Right cardiac atrium (tissue), 5 donors: ENCODE results near the gene GPR61. TPM values are rescaled to one million over a fixed set of nuclear protein-coding genes. Genes with fewer than 3 reads are reported as not detected.
A peak's percentile ranks its signal among the peaks of the same experiment; 100 is the strongest.

Source experiments
- ATAC-seq, 2 donors: fragments of 200-7000 bp; cut with Tn5 transposase; one replicate each; pipeline versions ENCODE4 v1.8.0 to v1.9.1; 2020; ENCODE audit warnings: moderate library complexity in 2 of 2, mild to moderate bottlenecking in 1 of 2
- DNase-seq, 3 donors: peaks; one replicate each; pipeline ENCODE4 v3.0.0-alpha.2; 2020
- H3K27ac ChIP-seq: one replicate; pipeline ENCODE4 v1.5.1; 2013; ENCODE audit warnings: mild to moderate bottlenecking, low read length, control low read depth, moderate library complexity
- H3K27me3 ChIP-seq: one replicate; pipeline ENCODE4 v1.6.1; 2013; ENCODE audit not compliant: control insufficient read depth, insufficient read depth
- H3K4me1 ChIP-seq: one replicate; pipeline ENCODE4 v1.6.1; 2013; ENCODE audit warnings: low read length; ENCODE audit not compliant: control insufficient read depth, insufficient read depth
- H3K4me3 ChIP-seq: one replicate; pipeline ENCODE4 v1.5.1; 2013; ENCODE audit warnings: low read length, control low read depth
- H3K9me3 ChIP-seq: one replicate; pipeline ENCODE4 v1.6.1; 2013; ENCODE audit warnings: low read length; ENCODE audit not compliant: control insufficient read depth
- WGBS: extraction: QIAGEN DNeasy Blood & Tissue Kit; methylation state at CpG from one replicate; pipeline ENCODE4 v1.1.7; 2013; 5-methylcytosine and 5-hydroxymethylcytosine counted together
- intact Hi-C, 4 donors: fragments of 100-400 bp; cut with DNase I; formaldehyde crosslinking; loops; one replicate each; pipeline versions ENCODE4 v1.11.0 to v1.14.0; 2022 to 2023
- polyA plus RNA-seq: library from polyadenylated mRNA; stranded (reverse); fragments of 200-250 nt; gene quantifications from one replicate; pipeline ENCODE4 v1.2.3, GENCODE V29; 2013
- total RNA-seq, 4 donors: library from RNA; stranded (reverse); fragmentation: NEBNext Ultra II Directional; extraction: Animal tissue kit (Norgen Biotek cat#: 25700); gene quantifications; one replicate each; pipeline ENCODE4 v1.2.1, GENCODE V29; 2021
- donor health status: healthy with polysubstance abuse.
- donor health status: DM: no; HTN: yes; CAD: no.
- donor health status: DM: no; HTN: no; CAD: no.
- donor health status: DM: no; HTN: yes; CAD: no; lungs with severe emphysema.
- donor health status: DM: yes; HTN: yes; CAD: no.

Gene GPR61
- total and polyA plus RNA-seq, 5 donors = 0.14 to 1.4 (median 0.41) TPM

DNA sequence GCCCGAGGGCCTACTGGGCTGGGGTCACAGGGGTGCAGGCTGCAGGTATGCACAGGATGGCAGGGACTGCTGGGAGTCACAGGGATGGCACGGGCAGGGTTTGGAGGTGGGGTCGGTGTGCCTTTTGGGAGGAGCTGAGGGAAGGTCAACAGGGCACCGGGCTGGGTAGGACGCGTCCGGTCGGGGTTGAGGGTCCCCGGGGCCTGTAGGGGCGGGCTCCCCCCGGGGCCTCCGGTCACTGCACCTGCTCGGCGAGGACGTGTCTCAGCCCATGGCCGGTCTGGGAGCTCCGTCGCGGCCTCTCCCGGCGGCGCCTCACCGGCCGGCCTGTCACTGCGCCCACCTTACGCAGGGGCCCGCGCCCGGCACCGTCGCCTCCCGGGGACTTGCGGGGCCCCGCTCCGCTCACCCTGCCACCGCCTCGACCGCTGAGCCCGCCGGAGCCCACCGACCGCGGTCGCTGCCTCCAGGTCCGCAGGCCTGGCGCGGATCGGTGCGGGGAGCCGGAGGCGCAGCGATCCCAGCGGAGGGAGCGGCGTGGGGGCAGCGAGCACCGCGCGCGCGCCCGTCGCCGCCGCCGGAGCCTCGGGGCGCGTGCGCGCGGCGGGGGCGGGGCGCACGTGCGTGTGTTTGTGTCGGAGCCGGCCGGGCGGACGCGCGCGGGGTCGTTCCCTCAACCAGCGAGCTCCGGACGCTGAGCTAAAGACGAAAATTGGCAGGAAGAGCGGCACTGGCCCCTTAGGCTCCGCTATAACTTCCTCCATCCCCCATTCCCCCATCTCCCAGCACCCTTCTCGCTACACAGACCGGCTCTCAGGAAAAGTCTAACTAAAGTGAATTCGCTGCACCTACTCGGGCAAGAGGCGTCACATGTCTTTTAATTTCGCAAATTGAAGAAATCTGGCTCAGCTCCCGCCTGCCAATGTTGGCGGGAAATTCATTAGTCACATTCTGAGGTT is 30.2 kb upstream of the GPR61 start, which contains the start of gene AMIGO1:
Gene AMIGO1 (minus strand): TSS at position 552 of the 959 bp plus-strand sequence. CDS start 815 bp downstream, outside the sequence.
- no peaks in the 10 kb centered on the region for H3K9me3 ChIP-seq
- intact Hi-C loops = no loop called here
- peaks cover 3% of the 10 kb centered on the region for H3K4me1 ChIP-seq
- H3K4me3 ChIP-seq = peak within 1 kb of the TSS; percentile 75
- under 1% methylated on average over 100 of the region's 100 CpGs for WGBS
- H3K27me3 ChIP-seq = no peaks in the 10 kb centered on the region
- DNase-seq (peak; percentile 63 to 89 (median 85)), ATAC-seq (peak; percentile 77 to 84)
- no peak within 1 kb of the TSS for H3K27ac ChIP-seq

GRCh38 chr1:109513110-109513710 is 26.5 kb upstream of the GPR61 start:
- Histone ChIP-seq H3K9me3 (no peaks in the 10 kb centered on the region), H3K4me3 (no peak overlapping the region), H3K27me3 (no peaks in the 10 kb centered on the region), H3K27ac (no peak overlapping the region), H3K4me1 (peaks cover 3% of the 10 kb centered on the region)
- intact Hi-C loops = no loop called here
- 89% methylated on average over 2 of the region's 2 CpGs for WGBS
- ATAC-seq (no peak), DNase-seq (no peak)

GRCh38 chr1:109514846-109515245 is 24.8 kb upstream of the GPR61 start:
- WGBS = 76% methylated on average over 3 of the region's 3 CpGs
- Histone ChIP-seq H3K9me3 (no peaks in the 10 kb centered on the region), H3K4me1 (peaks cover 3% of the 10 kb centered on the region), H3K27me3 (no peaks in the 10 kb centered on the region), H3K4me3 (no peak overlapping the region), H3K27ac (no peak overlapping the region)
- DNase-seq (no peak), ATAC-seq (no peak)
- intact Hi-C loops = no loop called here

DNA sequence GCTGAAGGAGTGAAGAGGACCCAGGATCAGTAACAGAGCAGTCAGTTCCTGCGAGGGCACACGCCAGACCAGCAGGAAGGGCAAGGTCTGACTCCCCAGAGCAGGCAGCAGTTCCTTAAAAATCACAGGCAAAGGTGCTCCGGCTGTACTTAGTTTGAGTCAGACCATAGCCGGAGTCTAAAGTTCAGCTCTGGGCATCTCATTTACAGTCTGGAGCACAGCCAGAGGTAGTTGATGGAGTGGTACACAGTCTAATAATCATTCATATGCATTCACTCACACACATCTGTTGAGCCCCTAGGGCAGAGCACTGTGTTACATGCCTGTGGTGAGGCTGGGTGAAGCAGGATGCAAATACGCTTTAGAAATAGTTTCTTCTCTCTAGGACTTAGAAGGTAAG is 22.8 kb upstream of the GPR61 start:
- H3K9me3 ChIP-seq = no peaks in the 10 kb centered on the region
- DNase-seq = no peak
- H3K27me3 ChIP-seq = no peaks in the 10 kb centered on the region
- no peak for ATAC-seq
- 86% methylated on average over 5 of the region's 5 CpGs for WGBS
- no peak overlapping the region for H3K27ac ChIP-seq
- H3K4me3 ChIP-seq = no peak overlapping the region
- intact Hi-C loops = no loop called here
- peaks cover 3% of the 10 kb centered on the region for H3K4me1 ChIP-seq

DNA sequence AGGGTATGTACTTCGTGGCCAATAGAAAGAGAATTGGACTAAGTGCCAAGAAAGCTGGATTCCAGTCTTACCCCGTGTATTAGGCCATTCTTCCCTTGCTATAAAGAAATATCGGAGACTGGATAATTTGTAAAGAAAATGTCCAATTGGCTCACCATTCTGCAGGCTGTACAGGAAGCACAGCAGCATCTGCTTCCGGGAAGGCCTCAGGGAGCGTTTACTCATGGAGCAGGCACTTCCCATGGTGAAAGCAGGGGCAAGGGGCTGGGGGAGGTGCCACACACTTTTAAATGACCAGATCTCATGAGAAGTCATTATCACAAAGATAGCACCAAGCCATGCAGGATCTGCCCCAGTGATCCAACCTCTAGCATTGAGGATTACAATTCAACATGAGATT is 22.3 kb upstream of the GPR61 start:
- no peak for ATAC-seq
- no peak overlapping the region for H3K27ac ChIP-seq
- whole genome bisulfite sequencing = 71% methylated on average over 5 of the region's 5 CpGs
- no peak for DNase-seq
- intact Hi-C loops = no loop called here
- no peak overlapping the region for H3K4me3 ChIP-seq
- no peaks in the 10 kb centered on the region for H3K27me3 ChIP-seq
- no peaks in the 10 kb centered on the region for H3K9me3 ChIP-seq
- peaks cover 3% of the 10 kb centered on the region for H3K4me1 ChIP-seq

DNA sequence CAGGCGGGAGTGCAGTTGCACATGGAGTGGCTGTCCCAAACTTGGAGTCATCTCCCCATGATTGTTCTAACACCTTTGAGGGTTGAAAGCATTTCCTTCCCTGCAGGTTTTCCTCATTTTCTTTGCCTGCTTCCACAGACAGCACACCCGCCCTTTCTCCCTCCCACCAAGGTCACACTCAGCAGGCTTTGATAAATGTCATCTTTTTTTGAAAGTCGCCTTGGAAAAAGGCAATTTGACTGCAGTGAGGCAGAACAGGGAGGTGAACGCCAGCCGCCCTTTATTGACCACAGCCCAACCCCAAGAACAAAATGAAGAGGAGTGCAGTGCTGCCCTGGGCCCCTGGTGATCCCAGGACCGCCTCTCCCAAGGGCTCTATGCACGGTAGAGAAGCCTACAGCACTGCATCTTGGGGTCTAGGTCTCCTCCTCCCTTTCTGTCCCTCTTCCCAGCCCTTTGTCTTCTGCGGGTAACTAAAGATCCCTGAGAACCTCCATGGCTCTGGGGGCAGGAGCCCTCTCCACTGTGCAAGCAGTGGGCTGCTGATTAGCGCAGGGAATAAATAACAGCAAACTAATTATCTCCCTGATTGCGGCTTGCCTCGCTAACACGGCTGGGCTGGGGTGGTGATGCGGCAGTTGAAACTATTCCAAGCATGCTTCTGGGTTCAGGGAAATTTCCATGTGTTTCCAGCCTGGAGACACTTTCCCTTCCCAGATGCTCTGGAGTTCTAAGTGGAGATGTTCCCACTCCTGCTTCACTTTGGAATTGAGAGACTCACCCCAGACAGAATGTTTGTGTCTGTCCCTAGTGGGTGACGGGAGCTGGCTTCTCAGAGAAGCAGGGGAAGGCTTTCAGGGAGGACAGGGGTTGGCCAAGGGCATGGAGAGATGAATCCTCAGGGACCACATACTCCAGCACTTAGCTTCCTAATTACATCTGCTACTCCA is 18.4 kb upstream of the GPR61 start:
- 49% methylated on average over 14 of the region's 14 CpGs for WGBS
- ATAC-seq = no peak
- no peak for DNase-seq
- Histone ChIP-seq H3K9me3 (no peaks in the 10 kb centered on the region), H3K27me3 (no peaks in the 10 kb centered on the region), H3K4me1 (peaks cover 3% of the 10 kb centered on the region), H3K27ac (no peak overlapping the region), H3K4me3 (no peak overlapping the region)
- intact Hi-C loops = no loop called here

DNA sequence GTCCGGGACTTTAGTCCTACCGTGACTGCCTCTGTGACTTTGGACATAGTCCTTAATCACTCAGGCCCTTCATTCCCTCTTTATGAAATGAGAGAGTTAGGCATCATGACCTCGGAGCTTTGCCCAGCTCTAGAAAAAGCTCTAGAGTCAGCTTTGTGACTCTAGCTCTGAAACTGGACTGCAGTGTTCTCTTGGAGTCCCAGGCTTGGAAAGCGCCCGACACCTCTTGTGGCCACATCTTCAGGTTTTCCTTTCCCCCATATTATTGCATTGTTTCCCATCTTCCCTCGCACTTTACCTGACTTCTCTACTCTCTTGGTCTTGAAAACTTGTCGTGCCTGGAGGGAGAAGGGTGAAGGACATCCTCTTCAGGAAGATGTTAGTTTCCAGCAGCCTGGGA is 17.6 kb upstream of the GPR61 start:
- H3K4me1 ChIP-seq = peaks cover 3% of the 10 kb centered on the region
- DNase-seq (no peak), ATAC-seq (no peak)
- 81% methylated on average over 7 of the region's 7 CpGs for WGBS
- no peak overlapping the region for H3K4me3 ChIP-seq
- H3K27ac ChIP-seq = no peak overlapping the region
- no peaks in the 10 kb centered on the region for H3K9me3 ChIP-seq
- intact Hi-C loops = no loop called here
- no peaks in the 10 kb centered on the region for H3K27me3 ChIP-seq

DNA sequence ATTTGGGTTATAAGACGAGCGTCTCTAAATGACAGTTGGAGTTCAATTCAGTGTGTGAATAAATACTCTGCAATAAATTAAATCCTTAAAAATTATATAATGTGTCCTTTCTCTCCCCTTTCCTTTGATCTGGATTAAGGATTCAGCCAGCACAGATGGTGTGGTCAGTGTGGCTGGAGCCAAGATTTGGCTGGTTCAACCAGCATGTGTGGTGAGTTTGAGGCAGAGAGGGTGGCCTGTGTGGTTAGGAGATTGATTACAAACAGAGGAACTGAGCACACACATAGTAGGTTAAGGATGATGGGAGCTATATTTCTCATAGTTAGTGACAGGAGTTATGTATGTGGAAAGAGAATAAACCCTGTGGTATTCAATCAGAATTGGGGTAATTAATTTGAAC is 16.0 kb upstream of the GPR61 start:
- WGBS = 89% methylated on average over 2 of the region's 2 CpGs
- intact Hi-C loops = no loop called here
- DNase-seq = no peak
- no peak for ATAC-seq
- Histone ChIP-seq H3K27me3 (no peaks in the 10 kb centered on the region), H3K9me3 (no peaks in the 10 kb centered on the region), H3K4me3 (no peak overlapping the region), H3K4me1 (peaks cover 3% of the 10 kb centered on the region), H3K27ac (no peak overlapping the region)

- H3K9me3 ChIP-seq = no peaks in the 10 kb centered on the region
- H3K4me1 ChIP-seq = no peaks in the 10 kb centered on the region
- intact Hi-C loops = loop anchor here in 1 of 4 donors (2.0 kb wide), 1 partner anchor 30 kb away; no protein-coding TSS in a partner anchor
- H3K4me3 ChIP-seq = no peak overlapping the region
- no peak overlapping the region for H3K27ac ChIP-seq
- ATAC-seq (no peak), DNase-seq (no peak)
- no peaks in the 10 kb centered on the region for H3K27me3 ChIP-seq
- 76% methylated on average over 14 of the region's 14 CpGs for WGBS
These were observed 12.4 kb upstream of the GPR61 start for GRCh38 chr1:109527098-109527811.
